Upper lobe of left lung (tissue), 6 donors: ENCODE data around the gene TNFAIP1. TPM values are rescaled to one million over a fixed set of nuclear protein-coding genes. Genes with fewer than 3 reads are reported as not detected.

Experiments
- ATAC-seq, 2 donors: fragments of 200-7000 bp; cut with Tn5 transposase; one replicate each; pipeline ENCODE4 v1.9.1; 2022; ENCODE audit warnings: mild to moderate bottlenecking in 2 of 2, moderate library complexity in 2 of 2; ENCODE audit not compliant: low FRiP score in 2 of 2
- DNase-seq, 2 donors: peaks; one replicate each; pipeline ENCODE4 v3.0.0-alpha.2; 2019 to 2020
- H3K27ac ChIP-seq, 4 donors: fragments of 200-600 bp; sonication (generic); one replicate each; pipeline ENCODE4 v1.5.1; 2016 to 2019
- H3K27me3 ChIP-seq, 4 donors: fragments of 200-600 bp; sonication (generic); one replicate each; pipeline ENCODE4 v1.5.1; 2017 to 2019
- H3K36me3 ChIP-seq, 4 donors: fragments of 200-600 bp; sonication (generic); one replicate each; pipeline ENCODE4 v1.5.1; 2016 to 2019
- H3K4me1 ChIP-seq, 4 donors: fragments of 200-600 bp; sonication (generic); one replicate each; pipeline ENCODE4 v1.5.1; 2018 to 2019
- H3K4me3 ChIP-seq, 4 donors: fragments of 200-600 bp; sonication (generic); one replicate each; pipeline ENCODE4 v1.5.1; 2017 to 2019; ENCODE audit warnings: mild to moderate bottlenecking in 2 of 4, moderate library complexity in 1 of 4
- H3K9me3 ChIP-seq, 4 donors: fragments of 200-600 bp; sonication (generic); one replicate each; pipeline ENCODE4 v1.5.1; 2018 to 2019
- EP300 ChIP-seq, 4 donors: sonication (generic); formaldehyde crosslinking; IDR thresholded peaks; one replicate each; pipeline ENCODE4 v1.5.1; 2017; ENCODE audit warnings: antibody characterized with exemption in 4 of 4, control low read depth in 2 of 4
- POLR2A ChIP-seq, 4 donors: fragments of 450-650 bp; IDR thresholded peaks; one replicate each; pipeline ENCODE4 v1.5.1; 2016 to 2017; ENCODE audit warnings: antibody characterized with exemption in 4 of 4, mild to moderate bottlenecking in 2 of 4
- POLR2AphosphoS5 ChIP-seq, 2 donors: sonication (generic); formaldehyde crosslinking; IDR thresholded peaks; one replicate each; pipeline ENCODE4 v1.5.1; 2017; ENCODE audit warnings: antibody characterized with exemption in 2 of 2
- WGBS, 2 donors: methylation state at CpG; one replicate each; pipeline ENCODE4 v1.1.5; 2017 to 2018; 5-methylcytosine and 5-hydroxymethylcytosine counted together
- total RNA-seq, 6 donors: library from RNA; depleted of rRNA in 4 of 6; stranded (reverse); fragments of >200 nt in 4 of 6; gene quantifications; one replicate each; pipeline versions ENCODE4 v1.1.0 to v1.2.1, GENCODE V29; 2016 to 2021
- TF ChIP-seq, protein P1 (sequence below), 6 experiments: fragments of 450-650 bp in 4 of 6; fragments of 200-600 bp in 2 of 6; sonication (generic) in 2 of 6; IDR thresholded peaks; one replicate each; pipeline ENCODE4 v1.5.1; 2016 to 2019; ENCODE audit warnings: antibody characterized with exemption in 6 of 6
- donor health status: DM: no; HTN: no; CAD: no; lungs with moderate emphysema.
- donor health status: DM: no; HTN: yes; CAD: no; lungs with severe emphysema.

TNFAIP1 gene
- total RNA-seq, 6 donors from 2014 or later: 27.2 to 74.3 (median 46.4) TPM

DNA sequence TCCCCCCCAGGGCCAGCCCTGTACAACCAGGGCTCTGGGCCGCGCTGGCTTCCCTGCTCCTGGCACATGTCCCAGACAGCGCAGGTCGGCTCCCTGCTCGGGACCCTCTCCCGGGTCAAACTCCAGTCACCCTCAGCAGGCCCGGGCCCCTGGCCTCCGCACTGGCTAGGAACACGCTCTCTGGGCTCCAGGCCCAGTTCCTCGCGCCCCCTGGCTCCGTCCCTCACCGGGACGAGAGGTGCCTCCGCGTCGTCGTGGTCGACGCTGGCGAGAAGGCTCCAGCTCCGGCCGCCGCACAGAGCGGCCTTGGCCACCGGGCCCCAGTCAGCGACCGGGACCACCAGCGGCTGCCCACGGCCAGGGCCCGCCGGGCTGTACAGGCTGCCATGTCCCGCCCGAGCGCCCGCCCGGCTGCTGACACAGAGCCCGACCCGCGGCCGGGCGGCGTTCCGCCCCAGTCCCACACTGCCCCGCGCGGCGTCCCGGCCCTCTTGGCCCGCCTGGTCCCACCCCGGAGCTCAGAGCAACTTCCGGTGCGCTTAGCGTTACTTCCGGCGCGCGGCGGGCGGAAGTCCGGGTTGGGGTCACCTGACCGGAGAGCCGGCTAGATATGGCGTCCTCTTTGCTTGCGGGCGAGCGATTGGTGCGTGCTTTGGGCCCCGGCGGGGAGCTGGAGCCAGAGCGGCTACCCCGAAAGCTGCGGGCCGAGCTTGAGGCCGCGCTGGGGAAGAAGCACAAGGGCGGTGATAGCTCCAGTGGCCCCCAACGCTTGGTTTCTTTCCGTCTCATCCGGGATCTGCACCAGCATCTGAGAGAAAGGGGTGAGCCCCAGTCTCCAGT is 21.7 kb downstream of the TNFAIP1 start, which contains the start of gene POLDIP2:
POLDIP2 (minus strand) TSS at position 467 of the 840 bp plus-strand sequence; CDS start at position 388, 79 bp downstream.
- WGBS, 2 donors: 0 to 1% methylated on average over 36 to 46 of the region's 80 CpGs
- peak in 3 of 4 donors; percentile 91 to 97 (median 95) for TF ChIP-seq POLR2A (IDR thresholded peaks at IDR 0.05)
- peak; percentile 96 to 98 for TF ChIP-seq POLR2AphosphoS5 (IDR thresholded peaks at IDR 0.05)
- TF ChIP-seq EP300 (IDR thresholded peaks at IDR 0.05): peak in 1 of 4 donors; percentile 76
- TF ChIP-seq, protein P1, sequence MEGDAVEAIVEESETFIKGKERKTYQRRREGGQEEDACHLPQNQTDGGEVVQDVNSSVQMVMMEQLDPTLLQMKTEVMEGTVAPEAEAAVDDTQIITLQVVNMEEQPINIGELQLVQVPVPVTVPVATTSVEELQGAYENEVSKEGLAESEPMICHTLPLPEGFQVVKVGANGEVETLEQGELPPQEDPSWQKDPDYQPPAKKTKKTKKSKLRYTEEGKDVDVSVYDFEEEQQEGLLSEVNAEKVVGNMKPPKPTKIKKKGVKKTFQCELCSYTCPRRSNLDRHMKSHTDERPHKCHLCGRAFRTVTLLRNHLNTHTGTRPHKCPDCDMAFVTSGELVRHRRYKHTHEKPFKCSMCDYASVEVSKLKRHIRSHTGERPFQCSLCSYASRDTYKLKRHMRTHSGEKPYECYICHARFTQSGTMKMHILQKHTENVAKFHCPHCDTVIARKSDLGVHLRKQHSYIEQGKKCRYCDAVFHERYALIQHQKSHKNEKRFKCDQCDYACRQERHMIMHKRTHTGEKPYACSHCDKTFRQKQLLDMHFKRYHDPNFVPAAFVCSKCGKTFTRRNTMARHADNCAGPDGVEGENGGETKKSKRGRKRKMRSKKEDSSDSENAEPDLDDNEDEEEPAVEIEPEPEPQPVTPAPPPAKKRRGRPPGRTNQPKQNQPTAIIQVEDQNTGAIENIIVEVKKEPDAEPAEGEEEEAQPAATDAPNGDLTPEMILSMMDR (IDR thresholded peaks at IDR 0.05): peak in 4 of 6 experiments; percentile 23 to 57 (median 36)

DNA sequence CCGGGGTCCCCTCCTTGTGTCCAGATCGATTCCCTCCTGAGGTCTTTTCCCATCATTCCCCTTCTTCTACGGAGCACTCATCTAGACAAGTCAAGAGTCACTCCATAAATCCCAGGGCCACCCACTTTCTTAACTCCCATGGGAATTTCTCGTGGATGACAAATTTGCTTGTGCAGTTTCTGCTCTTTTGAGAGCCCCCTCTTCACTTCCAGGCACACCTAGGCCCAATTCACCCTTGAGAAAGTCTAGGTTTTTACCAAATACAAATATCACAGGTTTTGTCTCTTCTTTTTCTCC is 22.3 kb downstream of the TNFAIP1 start:
- ATAC-seq (no peak), DNase-seq (no peak)
- Histone ChIP-seq H3K9me3 (no peaks in the 10 kb centered on the region), H3K36me3 (peaks cover 21 to 62% (median 51%) of the 10 kb centered on the region in 4 donors), H3K4me1 (peaks cover 19 to 29% (median 21%) of the 10 kb centered on the region in 4 donors), H3K4me3 (peak overlapping the region; percentile 50 to 91 (median 87)), H3K27ac (peak overlapping the region; percentile 90 to 94 (median 92)), H3K27me3 (no peaks in the 10 kb centered on the region)
- WGBS, 2 donors: 5 to 6% methylated on average over 4 of the region's 4 CpGs
- TF ChIP-seq POLR2A (IDR thresholded peaks at IDR 0.05): no peak
- no peak for TF ChIP-seq EP300 (IDR thresholded peaks at IDR 0.05)
- TF ChIP-seq, protein P1 (IDR thresholded peaks at IDR 0.05): no peak
- no peak for TF ChIP-seq POLR2AphosphoS5 (IDR thresholded peaks at IDR 0.05)

More for the DNA sequence above, 21.7 kb downstream of the TNFAIP1 start, which contains the start of gene POLDIP2:
- DNase-seq: peak; percentile 94 to 99
- H3K27ac ChIP-seq: peak within 1 kb of the TSS; percentile 90 to 94 (median 92)
- H3K27me3 ChIP-seq: no peaks in the 10 kb centered on the region
- peak within 1 kb of the TSS; percentile 50 to 91 (median 87) for H3K4me3 ChIP-seq
- H3K36me3 ChIP-seq: peaks cover 24 to 62% (median 51%) of the 10 kb centered on the region in 4 donors
- ATAC-seq: peak; percentile 98 to 100
- no peaks in the 10 kb centered on the region for H3K9me3 ChIP-seq
- H3K4me1 ChIP-seq: peaks cover 19 to 29% (median 21%) of the 10 kb centered on the region in 4 donors

DNA sequence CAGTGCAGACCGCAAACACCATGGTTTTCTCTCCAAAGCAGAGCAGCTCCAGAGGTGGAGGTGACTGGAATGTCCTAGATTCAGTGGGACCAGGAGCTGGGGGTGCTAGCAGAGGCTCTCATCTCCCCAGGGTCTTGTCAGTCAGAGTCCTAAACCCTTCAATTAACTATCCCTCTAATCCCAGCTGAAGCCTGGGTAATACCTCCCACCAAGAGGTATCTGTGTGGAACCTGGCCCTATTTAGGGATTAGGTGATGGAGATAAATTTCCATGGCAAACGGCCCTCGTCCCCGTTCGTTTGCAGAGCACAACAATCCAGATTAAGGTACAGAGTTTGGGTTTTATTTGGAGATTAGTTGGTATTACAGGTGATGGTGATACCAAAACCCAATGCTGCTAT is 27.6 kb downstream of the TNFAIP1 start:
- Histone ChIP-seq H3K9me3 (no peaks in the 10 kb centered on the region), H3K27ac (no peak overlapping the region), H3K4me1 (peaks cover 5 to 6% (median 6%) of the 10 kb centered on the region in 4 donors), H3K4me3 (no peak overlapping the region), H3K36me3 (peaks cover 18 to 61% (median 58%) of the 10 kb centered on the region in 4 donors), H3K27me3 (no peaks in the 10 kb centered on the region)
- TF ChIP-seq EP300 (IDR thresholded peaks at IDR 0.05) (no peak), POLR2AphosphoS5 (IDR thresholded peaks at IDR 0.05) (no peak)
- TF ChIP-seq, protein P1 (IDR thresholded peaks at IDR 0.05): no peak
- ATAC-seq: no peak
- 89 to 93% methylated on average over 5 of the region's 5 CpGs for WGBS, 2 donors
- no peak for DNase-seq

DNA sequence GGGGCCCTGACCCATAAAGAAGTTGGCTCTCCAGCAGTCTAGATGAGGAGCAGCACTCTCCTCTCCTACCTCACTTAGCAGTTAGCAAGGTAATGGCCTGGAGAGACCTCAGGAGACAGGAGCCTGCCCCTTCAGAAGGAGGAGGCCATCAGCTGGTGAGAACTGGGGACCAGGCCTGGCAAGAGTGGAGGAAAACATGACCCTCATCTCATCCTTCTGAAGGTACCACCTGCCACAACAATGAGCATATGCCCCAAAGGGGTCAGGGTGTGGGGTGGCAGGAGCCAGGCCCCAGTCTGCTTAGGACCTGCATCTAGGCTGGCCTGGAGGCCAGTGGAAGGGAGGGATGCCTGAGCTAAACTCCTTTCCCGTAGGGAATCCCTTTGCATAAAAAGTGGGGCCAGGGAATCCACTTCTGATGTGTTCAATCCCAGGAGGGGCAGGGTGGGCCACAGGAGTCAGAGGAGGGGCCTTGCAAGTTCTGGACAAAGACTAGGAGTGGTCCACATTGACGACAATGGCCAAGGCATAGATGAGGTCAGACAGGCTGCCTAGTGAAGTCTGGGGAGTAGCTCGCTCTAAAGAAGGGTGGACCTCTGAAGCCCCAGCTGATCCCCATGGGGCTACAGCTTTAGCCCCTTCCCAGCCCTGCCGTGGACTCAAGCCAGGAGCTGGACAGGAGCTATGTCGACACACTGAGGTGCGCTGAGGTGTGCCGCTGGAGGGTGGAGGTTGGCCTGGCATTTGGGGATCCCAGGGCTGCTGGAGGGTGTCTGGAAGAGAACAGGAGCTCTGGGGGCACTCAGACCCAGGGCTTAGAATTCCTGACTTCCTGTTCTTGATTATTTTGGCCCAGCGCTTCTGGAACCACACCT is 28.5 kb downstream of the TNFAIP1 start:
- ATAC-seq: no peak
- no peaks in the 10 kb centered on the region for H3K9me3 ChIP-seq

More for the DNA sequence above, 28.5 kb downstream of the TNFAIP1 start:
- no peaks in the 10 kb centered on the region for H3K27me3 ChIP-seq
- TF ChIP-seq POLR2AphosphoS5 (IDR thresholded peaks at IDR 0.05) (no peak), EP300 (IDR thresholded peaks at IDR 0.05) (no peak), POLR2A (IDR thresholded peaks at IDR 0.05) (no peak)
- TF ChIP-seq, protein P1 (IDR thresholded peaks at IDR 0.05): no peak
- no peaks in the 10 kb centered on the region for H3K4me1 ChIP-seq
- 92 to 94% methylated on average over 6 to 8 of the region's 8 CpGs for WGBS, 2 donors
- no peak overlapping the region for H3K27ac ChIP-seq
- H3K4me3 ChIP-seq: no peak overlapping the region
- no peak for DNase-seq
- peaks cover 18 to 61% (median 56%) of the 10 kb centered on the region in 4 donors for H3K36me3 ChIP-seq
